IgD-negative memory B cell (primary cell): ENCODE measurements around the gene MGME1. TPM values are rescaled to one million over a fixed set of nuclear protein-coding genes. Genes with fewer than 3 reads are reported as not detected.
A peak's percentile ranks its signal among the peaks of the same experiment; 100 is the strongest.

Source experiments
- H3K27ac Mint-ChIP-seq, 3 donors: one replicate each; pipeline ENCODE4 v1.8.0; 2020 to 2022; ENCODE audit warnings: mild to moderate bottlenecking in 3 of 3, mixed read lengths in 3 of 3, moderate library complexity in 1 of 3
- H3K27me3 Mint-ChIP-seq: one replicate; pipeline ENCODE4 v1.8.0; 2021; ENCODE audit warnings: mixed read lengths
- H3K36me3 Mint-ChIP-seq: one replicate; pipeline ENCODE4 v1.8.0; 2020; ENCODE audit warnings: mild to moderate bottlenecking, mixed read lengths
- H3K4me1 Mint-ChIP-seq, 3 donors: one replicate each; pipeline ENCODE4 v1.8.0; 2020 to 2022; ENCODE audit warnings: mixed read lengths in 3 of 3, mild to moderate bottlenecking in 1 of 3
- H3K4me3 Mint-ChIP-seq, 4 donors: one replicate each; pipeline ENCODE4 v1.8.0; 2020 to 2022; ENCODE audit warnings: mild to moderate bottlenecking in 4 of 4, mixed read lengths in 4 of 4, moderate library complexity in 3 of 4
- H3K9me3 Mint-ChIP-seq, 3 donors: one replicate each; pipeline ENCODE4 v1.8.0; 2020 to 2021; ENCODE audit warnings: mixed read lengths in 3 of 3, mild to moderate bottlenecking in 1 of 3
- polyA plus RNA-seq: library from polyadenylated mRNA; unstranded; fragments of 300-500 nt; fragmentation: Illumina TruSeq; gene quantifications from one replicate; pipeline ENCODE4 v1.2.3, GENCODE V29; 2021

The MGME1 gene
- polyA plus RNA-seq, 1 donor from 2014 or later = 29.2 TPM

- H3K9me3 Mint-ChIP-seq = no peaks in the 10 kb centered on the region
- H3K27ac Mint-ChIP-seq = no peak overlapping the region
- no peaks in the 10 kb centered on the region for H3K27me3 Mint-ChIP-seq
- H3K4me1 Mint-ChIP-seq = peaks cover 2 to 5% (median 3%) of the 10 kb centered on the region in 3 donors
- no peak overlapping the region for H3K4me3 Mint-ChIP-seq
- peaks cover 2% of the 10 kb centered on the region for H3K36me3 Mint-ChIP-seq
These were observed 16.7 kb downstream of the MGME1 start for GRCh38 chr20:17985388-17986018.

- Mint-ChIP-seq H3K36me3 (peaks cover 1% of the 10 kb centered on the region), H3K4me1 (peaks cover 0 to 7% (median 6%) of the 10 kb centered on the region in 3 donors), H3K4me3 (no peak overlapping the region), H3K27ac (peak overlapping the region in 1 of 3 donors; percentile 31), H3K27me3 (no peaks in the 10 kb centered on the region), H3K9me3 (no peaks in the 10 kb centered on the region)
These were observed 19.2 kb downstream of the MGME1 start for GRCh38 chr20:17987988-17988387.

DNA sequence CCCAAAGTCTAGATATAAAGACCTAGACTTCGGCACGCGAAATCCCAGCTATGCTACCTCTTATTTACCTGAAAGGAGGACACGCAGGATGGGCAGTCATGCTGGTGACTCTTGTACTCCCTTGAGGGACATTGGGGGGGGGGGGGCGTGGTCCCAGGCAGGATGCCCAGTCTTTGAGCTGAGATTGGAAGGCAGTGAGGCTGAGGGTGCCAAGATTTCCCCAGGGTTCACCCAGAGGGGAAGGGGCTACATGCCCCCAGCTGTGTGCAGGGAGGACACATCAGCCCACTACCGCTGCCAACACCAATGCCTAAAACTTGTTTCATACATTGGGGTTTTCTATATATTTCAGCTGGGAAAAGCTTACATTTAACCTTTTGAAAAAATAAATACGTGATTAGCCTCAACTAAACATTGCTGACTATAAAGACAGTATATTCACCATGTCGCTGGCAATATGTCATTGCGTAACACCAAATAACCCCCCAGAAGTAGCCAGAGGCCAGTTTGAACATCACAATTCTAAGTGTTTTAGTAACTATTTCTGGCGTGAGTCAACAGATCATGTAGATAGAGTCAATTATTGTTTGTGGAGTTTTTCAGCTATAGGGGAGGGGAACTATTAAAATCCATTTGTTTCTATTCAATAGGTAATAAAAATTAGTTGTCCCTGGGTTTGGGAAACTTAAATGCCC, 21.6 kb downstream of the MGME1 start:
- Mint-ChIP-seq H3K27me3 (no peaks in the 10 kb centered on the region), H3K27ac (no peak overlapping the region), H3K36me3 (peaks cover 1% of the 10 kb centered on the region), H3K4me1 (peaks cover 0 to 9% (median 5%) of the 10 kb centered on the region in 3 donors), H3K9me3 (no peaks in the 10 kb centered on the region), H3K4me3 (no peak overlapping the region)

- no peak overlapping the region for H3K27ac Mint-ChIP-seq
- peaks cover 1% of the 10 kb centered on the region for H3K36me3 Mint-ChIP-seq
- H3K4me1 Mint-ChIP-seq = peaks cover 6 to 16% (median 7%) of the 10 kb centered on the region in 3 donors
- no peaks in the 10 kb centered on the region for H3K9me3 Mint-ChIP-seq
- H3K4me3 Mint-ChIP-seq = peak overlapping the region in 1 of 4 donors; percentile 67
- H3K27me3 Mint-ChIP-seq = no peaks in the 10 kb centered on the region
These were observed 23.4 kb downstream of the MGME1 start for GRCh38 chr20:17992224-17992637.

DNA sequence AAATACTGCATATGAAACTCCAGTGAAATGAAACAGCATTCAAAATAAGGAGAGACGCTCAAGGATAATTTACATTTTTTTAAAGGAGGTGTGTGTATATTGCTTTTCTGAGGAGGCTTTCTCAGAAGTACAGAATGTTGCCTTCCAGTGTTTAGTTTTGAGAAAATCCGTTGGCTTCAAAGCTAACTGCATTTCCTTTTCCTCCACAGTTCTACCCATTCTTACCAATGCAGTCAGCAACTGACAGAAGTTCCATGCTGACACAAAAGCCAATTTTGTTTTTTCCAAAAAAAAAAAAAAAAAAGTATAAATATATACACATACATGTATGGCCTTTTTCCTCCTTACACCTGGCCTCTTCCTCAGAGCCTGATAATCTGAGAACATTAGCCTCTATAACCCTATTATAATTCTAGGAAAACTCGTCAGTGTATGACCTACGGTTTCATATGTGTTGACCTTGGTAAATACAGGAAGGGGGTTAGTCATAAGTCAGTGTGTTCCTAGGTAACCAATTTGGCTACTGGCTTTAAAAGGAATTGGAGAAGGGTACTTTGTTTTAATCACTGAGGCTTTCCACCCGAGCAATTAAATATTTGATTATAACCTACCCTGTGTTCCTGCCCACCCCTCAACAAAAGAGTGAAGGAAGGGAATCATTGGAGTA, 24.2 kb downstream of the MGME1 start:
- no peaks in the 10 kb centered on the region for H3K9me3 Mint-ChIP-seq
- peaks cover 1% of the 10 kb centered on the region for H3K36me3 Mint-ChIP-seq
- H3K4me1 Mint-ChIP-seq = peaks cover 7 to 16% (median 9%) of the 10 kb centered on the region in 3 donors
- H3K27ac Mint-ChIP-seq = no peak overlapping the region
- peak overlapping the region in 1 of 4 donors; percentile 54 for H3K4me3 Mint-ChIP-seq
- H3K27me3 Mint-ChIP-seq = peaks cover 2% of the 10 kb centered on the region

DNA sequence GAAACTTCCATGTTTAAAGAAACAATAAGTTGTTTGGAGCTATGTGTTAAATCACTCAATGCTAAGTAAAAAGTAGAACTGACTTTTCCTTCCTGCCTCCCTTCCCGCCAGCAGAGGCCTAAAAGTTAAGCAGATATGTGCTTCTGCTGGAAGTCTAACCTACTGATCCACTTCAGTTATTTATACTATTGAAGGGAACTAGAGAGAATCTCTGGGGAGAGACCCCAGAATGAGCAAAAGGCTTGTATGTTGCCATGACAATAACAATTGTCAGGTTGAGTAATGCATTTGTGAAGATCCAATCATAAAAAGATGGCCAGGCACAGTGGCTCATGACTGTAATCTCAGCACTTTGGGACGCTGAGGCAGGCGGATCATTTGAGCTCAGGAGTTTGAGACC, 24.7 kb downstream of the MGME1 start:
- Mint-ChIP-seq H3K27ac (no peak overlapping the region), H3K9me3 (no peaks in the 10 kb centered on the region), H3K36me3 (peaks cover 1% of the 10 kb centered on the region), H3K27me3 (peaks cover 2% of the 10 kb centered on the region), H3K4me3 (no peak overlapping the region), H3K4me1 (peaks cover 7 to 16% (median 9%) of the 10 kb centered on the region in 3 donors)

GRCh38 chr20:17995967-17996819, 27.4 kb downstream of the MGME1 start:
- peaks cover 2% of the 10 kb centered on the region for H3K27me3 Mint-ChIP-seq
- no peaks in the 10 kb centered on the region for H3K9me3 Mint-ChIP-seq
- H3K27ac Mint-ChIP-seq = no peak overlapping the region
- peaks cover 7 to 16% (median 9%) of the 10 kb centered on the region in 3 donors for H3K4me1 Mint-ChIP-seq
- H3K4me3 Mint-ChIP-seq = peak overlapping the region in 1 of 4 donors; percentile 28
- H3K36me3 Mint-ChIP-seq = peaks cover 1% of the 10 kb centered on the region

- Mint-ChIP-seq H3K4me3 (no peak overlapping the region), H3K36me3 (no peaks in the 10 kb centered on the region), H3K27ac (no peak overlapping the region), H3K9me3 (no peaks in the 10 kb centered on the region), H3K27me3 (peaks cover 2% of the 10 kb centered on the region), H3K4me1 (peaks cover 6 to 9% (median 6%) of the 10 kb centered on the region in 3 donors)
These were observed 29.6 kb downstream of the MGME1 start for GRCh38 chr20:17998446-17998845.

DNA sequence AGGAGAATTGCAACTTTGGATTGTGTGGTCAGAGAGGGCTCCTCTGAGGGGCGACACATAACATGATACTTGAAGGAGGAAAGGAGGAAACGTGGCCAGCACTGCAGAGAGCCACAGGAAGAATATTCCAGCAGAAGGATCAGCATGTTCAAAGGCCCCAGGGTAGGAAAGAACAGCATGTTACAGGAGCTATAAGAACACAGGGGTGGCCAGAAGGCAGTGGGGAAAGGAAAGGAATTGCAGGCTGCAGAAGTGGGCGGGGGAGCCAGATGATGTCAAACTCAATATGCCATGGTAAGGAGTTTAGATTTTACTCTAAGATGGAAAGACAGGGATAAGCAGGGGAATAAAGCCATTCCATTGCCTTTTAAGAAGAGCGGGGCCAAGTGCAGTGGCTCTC, 30.7 kb downstream of the MGME1 start:
- no peak overlapping the region for H3K27ac Mint-ChIP-seq
- peaks cover 2% of the 10 kb centered on the region for H3K27me3 Mint-ChIP-seq
- no peaks in the 10 kb centered on the region for H3K9me3 Mint-ChIP-seq
- H3K4me1 Mint-ChIP-seq = peaks cover 13 to 16% (median 14%) of the 10 kb centered on the region in 3 donors
- peak overlapping the region in 1 of 4 donors; percentile 9 for H3K4me3 Mint-ChIP-seq
- no peaks in the 10 kb centered on the region for H3K36me3 Mint-ChIP-seq

DNA sequence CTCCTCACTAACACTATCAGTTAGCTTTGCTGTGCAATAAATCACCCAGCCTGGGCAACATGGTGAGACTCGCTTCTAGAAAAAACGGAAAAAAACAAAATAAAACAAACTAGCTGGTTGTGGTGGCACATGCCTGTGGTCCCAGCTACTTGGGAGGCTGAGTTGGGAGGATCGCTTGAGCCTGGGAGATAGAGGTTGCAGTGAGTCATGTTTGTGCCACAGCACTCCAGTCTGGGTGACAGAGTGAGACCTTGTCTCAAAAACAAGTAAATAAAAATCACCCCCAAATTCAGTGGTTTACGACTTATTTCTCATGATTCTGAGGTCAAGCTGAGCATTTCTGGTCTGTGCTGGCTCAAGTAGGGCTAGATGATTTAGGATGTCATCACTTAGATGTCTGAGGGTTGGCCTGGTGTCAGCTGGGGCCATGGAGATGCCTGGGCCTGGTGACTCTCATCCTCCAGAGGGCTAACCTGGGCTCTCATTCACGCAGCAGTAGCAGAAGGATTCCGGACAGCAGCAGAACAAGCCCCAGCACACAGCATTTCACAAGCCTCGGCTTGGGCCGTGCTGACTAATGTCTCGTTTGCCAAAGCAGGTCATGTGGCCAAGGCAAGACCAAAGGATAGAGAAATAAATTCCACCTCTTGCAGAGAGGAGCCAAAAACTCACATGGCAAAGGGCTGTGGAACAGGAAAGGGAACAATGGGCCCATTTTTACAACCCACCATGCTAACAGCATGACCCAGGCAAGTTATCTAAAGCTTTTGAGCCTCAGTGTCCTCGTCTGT, 32.5 kb downstream of the MGME1 start:
- peaks cover 2% of the 10 kb centered on the region for H3K27me3 Mint-ChIP-seq
- no peaks in the 10 kb centered on the region for H3K9me3 Mint-ChIP-seq
- no peaks in the 10 kb centered on the region for H3K36me3 Mint-ChIP-seq
- H3K27ac Mint-ChIP-seq = peak overlapping the region in 1 of 3 donors; percentile 86
- no peak overlapping the region for H3K4me3 Mint-ChIP-seq
- peaks cover 16 to 22% (median 20%) of the 10 kb centered on the region in 3 donors for H3K4me1 Mint-ChIP-seq

DNA sequence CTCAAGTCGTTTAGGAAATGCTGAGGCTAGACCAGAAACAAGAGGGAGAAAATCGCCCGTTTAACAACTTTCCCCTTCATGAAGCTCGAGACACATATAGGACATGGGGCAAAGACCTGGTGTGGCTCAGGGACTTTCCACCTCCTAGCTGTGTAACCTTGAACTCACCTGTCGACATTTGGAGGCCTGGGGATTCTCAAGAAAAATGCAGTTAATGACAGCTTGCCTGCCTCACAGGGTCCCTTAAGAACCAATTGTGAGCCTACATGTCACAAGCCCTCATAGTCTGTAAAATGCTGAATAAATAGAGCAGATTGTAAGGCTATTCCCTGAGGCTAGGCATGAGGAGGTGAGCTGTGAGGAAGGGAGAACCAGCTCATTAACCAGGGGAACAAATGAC, 35.1 kb downstream of the MGME1 start:
- H3K4me1 Mint-ChIP-seq = peaks cover 15 to 22% (median 19%) of the 10 kb centered on the region in 3 donors
- H3K36me3 Mint-ChIP-seq = no peaks in the 10 kb centered on the region
- no peaks in the 10 kb centered on the region for H3K27me3 Mint-ChIP-seq
- peak overlapping the region; percentile 63 to 91 (median 67) for H3K27ac Mint-ChIP-seq
- no peaks in the 10 kb centered on the region for H3K9me3 Mint-ChIP-seq
- H3K4me3 Mint-ChIP-seq = peak overlapping the region in 3 of 4 donors; percentile 16 to 24 (median 23)

GRCh38 chr20:18004384-18005031, 35.7 kb downstream of the MGME1 start:
- Mint-ChIP-seq H3K4me1 (peaks cover 15 to 22% (median 19%) of the 10 kb centered on the region in 3 donors), H3K4me3 (no peak overlapping the region), H3K9me3 (no peaks in the 10 kb centered on the region), H3K36me3 (no peaks in the 10 kb centered on the region), H3K27me3 (no peaks in the 10 kb centered on the region), H3K27ac (peak overlapping the region in 1 of 3 donors; percentile 63)

DNA sequence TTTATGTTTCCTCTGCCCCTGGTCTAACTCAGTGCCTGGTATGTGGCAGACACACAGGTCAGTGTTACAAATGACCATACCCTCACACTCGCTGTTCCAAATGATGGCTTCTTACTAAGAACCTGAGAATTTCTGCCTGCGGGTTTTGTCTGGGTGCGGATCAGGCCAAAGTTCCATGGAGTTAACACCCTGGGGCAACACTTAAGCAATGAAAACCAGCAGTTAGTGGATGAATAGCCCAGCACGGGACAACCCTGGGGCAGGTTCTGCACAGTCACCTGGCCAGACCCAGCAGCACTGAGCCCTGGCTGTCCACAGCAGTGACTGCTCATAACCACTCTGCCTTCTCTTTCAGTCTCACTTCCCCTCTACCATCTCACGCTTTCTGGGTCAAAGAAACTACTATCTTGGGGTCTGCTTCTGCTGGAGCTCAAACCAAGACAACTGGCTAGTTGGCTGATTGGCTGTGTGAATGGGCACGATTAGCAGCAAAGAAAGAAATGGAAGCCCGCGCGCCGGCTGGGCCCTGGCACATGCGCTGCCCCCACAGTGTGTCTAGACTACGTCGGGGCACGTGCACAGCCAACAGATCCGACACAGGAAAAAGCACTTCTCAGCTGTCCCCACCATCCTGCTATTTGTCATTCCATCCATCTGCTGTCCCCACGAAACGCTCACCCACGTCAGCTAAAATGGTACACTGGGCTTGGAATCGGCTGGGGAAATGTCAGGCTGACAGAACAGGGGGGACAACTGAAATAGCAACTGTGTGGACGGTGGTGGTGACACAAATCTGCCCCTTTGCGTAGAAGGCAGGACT, 36.6 kb downstream of the MGME1 start:
- H3K9me3 Mint-ChIP-seq = no peaks in the 10 kb centered on the region
- peak overlapping the region; percentile 3 to 85 (median 48) for H3K4me3 Mint-ChIP-seq
- peak overlapping the region; percentile 9 to 76 (median 21) for H3K27ac Mint-ChIP-seq
- H3K27me3 Mint-ChIP-seq = no peaks in the 10 kb centered on the region
- H3K36me3 Mint-ChIP-seq = no peaks in the 10 kb centered on the region
- peaks cover 15 to 22% (median 19%) of the 10 kb centered on the region in 3 donors for H3K4me1 Mint-ChIP-seq
